K562 (cell line): ENCODE measurements around the gene HTT-AS. TPM values are rescaled to one million over a fixed set of nuclear protein-coding genes. Genes with fewer than 3 reads are reported as not detected.
A peak's percentile ranks its signal among the peaks of the same experiment; 100 is the strongest.

ENCODE experiments used
- CGGBP1 ChIP-seq: fragments of 250-450 bp; sonication (Bioruptor Pico); IDR thresholded peaks from 2 replicates; pipeline ENCODE4 v1.9.0; 2021; ENCODE audit warnings: mild to moderate bottlenecking
- COPS2 ChIP-seq: fragments of 450-650 bp; conservative IDR thresholded peaks from 2 replicates; pipeline ENCODE4 v1.6.1; 2016; ENCODE audit warnings: mild to moderate bottlenecking, moderate library complexity
- CTCFL ChIP-seq: IDR thresholded peaks from 2 replicates; pipeline ENCODE4 v1.6.1; 2011; ENCODE audit warnings: borderline replicate concordance, low read depth, mild to moderate bottlenecking, moderate library complexity, low read length; ENCODE audit not compliant: insufficient read depth, poor library complexity, severe bottlenecking
- E4F1 ChIP-seq: fragments of 250-450 bp; sonication (Bioruptor Pico); IDR thresholded peaks from 2 replicates; pipeline ENCODE4 v1.5.0; 2021; ENCODE audit warnings: mild to moderate bottlenecking, borderline replicate concordance
- HOXB6 ChIP-seq: fragments of 250-450 bp; sonication (Bioruptor Pico); IDR thresholded peaks from 2 replicates; pipeline ENCODE4 v1.5.1; 2022; ENCODE audit warnings: mild to moderate bottlenecking, borderline replicate concordance
- KHSRP ChIP-seq: fragments of 450-650 bp; IDR thresholded peaks from 2 replicates; pipeline ENCODE4 v1.6.1; 2017
- LCOR ChIP-seq: sonication (generic); formaldehyde crosslinking; IDR thresholded peaks from 2 replicates; pipeline ENCODE4 v1.8.0; 2022; ENCODE audit warnings: mild to moderate bottlenecking, missing genetic modification reagents
- NCOA6 ChIP-seq: fragments of 450-650 bp; IDR thresholded peaks from 2 replicates; pipeline ENCODE4 v1.6.1; 2017; ENCODE audit warnings: mild to moderate bottlenecking
- NFIC ChIP-seq: fragments of 450-650 bp; IDR thresholded peaks from 2 replicates; pipeline ENCODE4 v1.6.1; 2017; ENCODE audit warnings: mild to moderate bottlenecking, inconsistent platforms
- RCOR1 ChIP-seq, 2 experiments: IDR thresholded peaks; 2 replicates each; pipeline ENCODE4 v1.6.1; 2012; ENCODE audit warnings: low read depth in 2 of 2, low read length in 2 of 2, borderline replicate concordance in 1 of 2, improper control_type of control experiment in 1 of 2
- SLC30A9 ChIP-seq: fragments of 250-450 bp; sonication (Bioruptor Pico); IDR thresholded peaks from 2 replicates; pipeline ENCODE4 v1.8.0; 2022; ENCODE audit warnings: mild to moderate bottlenecking, moderate library complexity
- SMARCB1 ChIP-seq: IDR thresholded peaks from 2 replicates; pipeline ENCODE4 v1.6.1; 2011; ENCODE audit warnings: improper control_type of control experiment, low read depth; ENCODE audit not compliant: insufficient read length
- TRIM28 ChIP-seq: fragments of 450-650 bp; IDR thresholded peaks from 2 replicates; pipeline ENCODE4 v1.6.1; 2017
- USF2 ChIP-seq: sonication (generic); formaldehyde crosslinking; IDR thresholded peaks from 2 replicates; pipeline ENCODE4 v1.5.0; 2020; ENCODE audit warnings: missing genetic modification reagents
- XRCC4 ChIP-seq: IDR thresholded peaks from one replicate; pipeline ENCODE4 v1.6.1; 2011; ENCODE audit not compliant: insufficient read depth, insufficient read length; ENCODE audit errors: extremely low read depth
- ZBTB7A ChIP-seq: IDR thresholded peaks from 2 replicates; pipeline ENCODE4 v1.6.1; 2011; ENCODE audit warnings: low read depth, mild to moderate bottlenecking, low read length, moderate library complexity, borderline replicate concordance; ENCODE audit not compliant: control insufficient read depth
- ZNF146 ChIP-seq: IDR thresholded peaks from one replicate; pipeline ENCODE4 v1.6.1; 2018; ENCODE audit warnings: missing compliant biosample characterization; ENCODE audit not compliant: unreplicated experiment
- ZNF639 ChIP-seq, 2 experiments: fragments of 200-800 bp in 1 of 2; sonication (Bioruptor generic) in 1 of 2; sonication (generic) in 1 of 2; formaldehyde crosslinking in 1 of 2; IDR thresholded peaks in 1 of 2; conservative IDR thresholded peaks in 1 of 2; 2 replicates each; pipeline versions ENCODE4 v1.5.0 to v1.6.1; 2016 to 2020; ENCODE audit warnings: missing compliant biosample characterization in 1 of 2, missing genetic modification characterization in 1 of 2, missing genetic modification reagents in 1 of 2
- polyA plus RNA-seq, 8 experiments: library from polyadenylated mRNA; depleted of rRNA in 4 of 8; stranded (reverse) in 5 of 8; unstranded in 3 of 8; fragments of >200 nt; fragmentation: Nextera tagmentation in 2 of 8; fragmentation: Illumina TruSeq in 1 of 8; extraction: Ambion mirVana in 2 of 8; extraction: Trizol in 1 of 8; gene quantifications; 2 replicates each; pipeline versions ENCODE4 v1.2.1 to v1.2.3, GENCODE V29; 2011 to 2014; ENCODE audit warnings: inconsistent platforms in 1 of 8, missing spikeins in 1 of 8
- total RNA-seq, 7 experiments: library from RNA; depleted of rRNA in 6 of 7; stranded (reverse); fragments of >200 nt in 6 of 7; fragmentation: Illumina TruSeq in 2 of 7; extraction: Trizol in 2 of 7; gene quantifications; 2 replicates each; pipeline versions ENCODE4 v1.2.1 to v1.2.3, GENCODE V29; 2011 to 2021; ENCODE audit warnings: low replicate concordance in 1 of 7

The HTT-AS gene
- total and polyA plus RNA-seq, 9 of the 15 experiments (the other 6 are each of a cell fraction or from before 2014, with no cell fraction given): not detected

- no peak for TF ChIP-seq E4F1
- TF ChIP-seq TRIM28: no peak
- no peak for TF ChIP-seq ZBTB7A
- no peak for TF ChIP-seq NFIC
- TF ChIP-seq RCOR1 (IDR thresholded peaks at IDR 0.05; ENCODE audit: borderline replicate concordance in 1 of 2, low read depth in 2 of 2, low read length in 2 of 2): 0 out of 4 replicates have a peak, but pooled peaks of 1 of the 2 experiments have one; percentile 34
- no peak for TF ChIP-seq ZNF639 (CRISPR knock-in tag; conservative IDR thresholded peaks at IDR 0.05 in 1 of 2, IDR thresholded peaks at IDR 0.05 in 1 of 2)
- no peak for TF ChIP-seq ZNF146 (CRISPR knock-in tag)
- TF ChIP-seq XRCC4: no peak
- TF ChIP-seq KHSRP: no peak
- TF ChIP-seq SLC30A9 (CRISPR knock-in tag): no peak
- TF ChIP-seq NCOA6: no peak
- no peak for TF ChIP-seq COPS2
- no peak for TF ChIP-seq USF2 (CRISPR knock-in tag)
- TF ChIP-seq SMARCB1: no peak
- peak; percentile 75 for TF ChIP-seq CTCFL
- no peak for TF ChIP-seq LCOR (CRISPR knock-in tag)
- no peak for TF ChIP-seq CGGBP1 (CRISPR knock-in tag)
- no peak for TF ChIP-seq HOXB6 (CRISPR knock-in tag)
Observed at GRCh38 chr4:3106339-3107186, 32.2 kb upstream of the HTT-AS start (continued).
